ENCODE data around the gene RPUSD3.
"Not testable (repeated sequence)": the region's sequence is repeated elsewhere in the genome, so short reads cannot be mapped to it uniquely, and the experiment has no call there.

RPUSD3 gene

DNA sequence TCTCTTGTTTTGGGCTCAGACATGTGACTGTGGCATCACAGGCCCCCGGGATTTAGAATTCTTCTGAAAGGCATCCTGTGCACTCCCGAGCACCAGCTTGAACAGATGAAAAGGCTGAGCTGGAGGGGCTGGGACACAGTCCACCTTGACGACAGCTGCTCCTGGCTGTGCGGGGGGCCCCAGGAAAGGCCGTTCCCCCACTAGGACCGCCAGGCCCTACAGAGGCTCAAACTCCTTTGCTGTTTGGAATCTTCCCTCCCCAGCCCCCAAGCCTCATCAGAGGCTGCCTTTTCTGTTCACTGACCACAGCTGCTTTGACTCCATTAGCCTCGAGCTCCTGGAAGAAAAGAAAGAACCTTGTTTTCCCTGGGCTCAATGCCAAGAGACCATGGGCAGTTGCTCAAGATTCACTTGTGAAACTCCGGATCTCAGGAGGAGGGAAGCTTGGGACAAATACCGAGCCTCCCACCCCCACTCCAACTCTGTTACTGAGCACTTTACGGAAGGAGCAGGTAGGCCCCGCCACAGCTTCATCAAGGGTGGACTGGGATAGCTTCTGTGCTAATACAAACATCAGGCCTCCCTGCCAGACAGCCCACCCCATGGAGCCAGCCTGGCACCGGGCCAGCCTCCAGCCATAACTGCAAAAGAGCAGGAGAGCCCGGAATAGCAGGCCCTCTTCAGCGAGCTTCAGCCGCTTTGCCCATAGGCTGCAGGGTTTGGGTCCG lies 20.6 kb upstream of the RPUSD3 start:
- DNase-seq, result no peak

DNA sequence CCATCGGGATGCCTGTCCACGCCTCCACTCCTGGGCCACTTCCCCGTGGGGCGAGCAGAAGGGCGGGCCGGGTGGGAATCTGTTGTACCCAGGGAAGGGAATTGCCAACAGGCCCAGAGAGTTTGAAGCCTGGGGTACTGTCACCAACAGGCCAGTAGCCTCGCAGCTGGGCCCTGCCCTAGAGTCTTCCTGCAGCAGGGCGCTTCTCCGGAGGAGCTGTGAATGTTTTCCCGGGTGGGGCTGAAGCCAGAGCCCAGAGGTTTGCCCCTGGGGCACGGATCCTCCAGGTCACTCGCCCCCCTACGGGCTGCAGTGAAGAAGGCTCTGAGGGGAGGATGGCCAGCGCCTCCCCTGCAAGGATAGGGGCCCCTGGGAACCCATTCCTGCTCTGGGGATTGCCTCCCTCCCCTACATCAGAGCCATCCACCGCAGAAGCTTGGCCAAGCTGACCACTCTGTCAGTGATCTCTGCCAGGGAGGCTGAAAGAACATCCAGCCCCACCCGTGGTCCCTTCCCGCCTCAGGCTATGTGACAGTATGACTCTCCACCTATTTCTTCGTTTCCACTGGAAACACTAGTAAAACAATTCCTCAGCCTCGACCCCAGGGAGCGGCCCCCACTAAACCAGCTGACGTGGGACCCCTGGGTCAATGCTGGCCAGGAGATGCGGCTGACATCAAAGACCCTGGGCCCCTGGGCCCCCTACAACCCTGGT lies 19.4 kb upstream of the RPUSD3 start:
- DNase-seq, result no peak

DNA sequence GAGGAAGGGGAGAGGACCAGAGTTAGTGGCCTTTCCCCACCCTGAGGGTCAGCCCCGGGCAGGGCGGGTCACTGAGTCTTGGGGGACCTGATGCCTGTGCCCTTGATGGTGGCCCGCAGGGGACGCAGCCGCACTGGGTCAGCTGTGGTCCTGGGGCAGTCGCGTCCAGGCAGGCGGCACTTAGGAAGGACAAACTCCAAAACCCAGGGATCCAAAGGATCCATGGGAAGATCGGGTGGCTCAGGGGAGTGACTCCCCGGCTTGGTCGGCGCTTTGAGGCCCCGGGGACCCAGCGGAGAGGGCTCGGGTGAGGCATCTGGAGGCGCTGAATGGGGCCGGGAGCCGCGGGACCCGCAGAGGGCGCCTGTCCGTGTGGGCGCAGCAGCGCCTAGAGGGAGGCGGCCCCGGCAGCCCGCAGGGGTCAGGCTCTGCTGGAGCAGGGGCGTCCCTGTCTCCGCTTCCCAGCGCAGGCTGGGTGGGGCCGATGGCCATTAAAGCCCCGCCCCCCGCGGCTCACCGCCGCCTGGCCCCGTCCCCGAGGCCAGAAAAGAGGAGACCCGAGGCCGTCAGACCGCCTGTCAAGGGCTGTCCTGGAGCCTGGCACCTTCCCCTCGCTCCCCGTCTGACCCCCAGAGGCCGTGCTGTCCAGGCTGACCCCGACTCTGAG lies 18.7 kb upstream of the RPUSD3 start:
- DNase-seq, result no peak

DNA sequence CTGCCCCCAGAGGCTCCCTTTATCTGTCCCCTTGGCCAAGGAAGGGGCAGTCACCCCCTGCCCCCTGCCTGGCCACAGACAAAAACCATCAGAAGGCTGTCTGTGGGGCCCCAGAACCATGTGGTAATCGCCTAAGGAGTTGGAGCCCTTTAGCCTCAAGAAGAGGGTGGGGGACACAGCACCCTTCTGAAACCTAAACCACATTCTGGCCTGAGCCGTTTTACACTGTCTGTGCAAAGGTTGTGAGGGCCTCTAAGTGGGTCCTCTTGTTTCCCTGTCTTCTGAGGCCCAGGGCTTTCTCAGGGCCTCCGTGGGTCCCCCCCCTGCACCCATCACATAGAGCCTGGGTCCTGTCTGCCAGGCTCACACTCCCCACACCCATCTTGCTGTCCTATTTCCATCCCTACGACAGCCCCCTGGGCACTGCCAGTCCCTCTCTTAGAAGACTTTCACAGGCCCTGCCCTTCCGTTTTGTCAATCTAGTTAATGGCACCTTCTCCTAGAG lies 17.9 kb upstream of the RPUSD3 start:
- DNase-seq, result no peak

DNA sequence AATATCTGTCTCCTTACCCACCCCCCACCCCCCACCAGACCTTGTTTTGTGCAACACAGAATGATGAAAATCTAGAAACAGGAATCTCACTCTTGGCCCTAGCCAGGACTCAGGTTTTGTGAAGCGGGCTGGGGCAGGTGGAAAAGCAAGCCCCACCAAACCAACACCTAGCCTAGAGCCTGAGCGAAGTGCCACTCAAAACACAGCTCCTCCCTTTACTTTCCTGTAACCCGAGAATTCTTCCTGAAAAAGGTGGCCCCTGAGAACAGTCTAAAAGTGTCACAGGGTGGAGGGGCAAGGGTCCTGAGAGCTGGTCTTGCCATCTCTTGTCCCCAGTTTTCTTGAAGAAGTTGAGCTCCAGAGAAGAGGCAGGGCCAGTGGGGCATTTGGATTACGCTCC lies 17.4 kb upstream of the RPUSD3 start:
- no peak for DNase-seq

DNA sequence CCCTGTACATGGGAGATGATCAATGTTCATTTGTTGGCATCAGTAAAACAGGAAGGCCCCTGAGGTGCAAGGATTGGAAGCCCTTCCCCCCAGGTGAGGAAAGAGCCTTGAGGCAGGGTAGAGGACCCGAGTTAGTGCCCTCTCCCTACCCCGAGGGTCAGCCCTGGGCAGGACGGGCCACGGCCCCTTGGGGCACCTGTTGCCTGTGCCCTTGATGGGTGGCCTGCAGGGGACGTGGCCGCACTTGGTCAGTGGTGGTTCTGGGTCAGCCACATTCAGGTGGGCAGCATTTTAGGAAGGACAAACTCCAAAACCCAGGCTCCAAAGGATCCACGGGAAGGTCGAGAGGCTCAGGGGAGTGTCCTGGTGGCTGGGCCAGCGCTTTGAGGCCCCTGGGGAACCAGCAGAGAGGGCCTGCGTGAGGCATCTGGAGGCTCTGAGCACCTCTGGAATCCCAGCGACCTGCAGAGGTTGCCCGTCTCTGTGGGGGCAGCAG lies 15.8 kb upstream of the RPUSD3 start:
- DNase-seq, result no peak

DNA sequence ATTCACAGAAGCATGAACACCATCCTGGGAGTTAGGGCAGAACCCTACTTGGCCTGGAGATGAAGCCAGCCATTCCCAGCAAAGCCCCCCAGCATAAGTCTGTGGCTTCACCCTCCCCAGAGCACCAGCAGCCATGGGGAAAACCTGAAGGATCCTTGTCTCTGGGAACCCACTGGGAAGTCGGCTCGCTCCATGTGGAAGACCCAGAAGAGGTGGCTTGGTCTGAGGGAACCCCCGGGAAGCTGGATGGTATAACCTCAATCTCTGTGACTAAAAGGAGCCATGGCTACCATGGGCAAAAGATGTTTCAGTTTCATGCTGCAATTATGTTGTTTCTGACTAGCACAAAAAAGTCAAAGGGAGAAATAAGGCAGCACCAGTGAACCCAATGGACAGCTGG lies 11.8 kb upstream of the RPUSD3 start:
- DNase-seq, result no peak

DNA sequence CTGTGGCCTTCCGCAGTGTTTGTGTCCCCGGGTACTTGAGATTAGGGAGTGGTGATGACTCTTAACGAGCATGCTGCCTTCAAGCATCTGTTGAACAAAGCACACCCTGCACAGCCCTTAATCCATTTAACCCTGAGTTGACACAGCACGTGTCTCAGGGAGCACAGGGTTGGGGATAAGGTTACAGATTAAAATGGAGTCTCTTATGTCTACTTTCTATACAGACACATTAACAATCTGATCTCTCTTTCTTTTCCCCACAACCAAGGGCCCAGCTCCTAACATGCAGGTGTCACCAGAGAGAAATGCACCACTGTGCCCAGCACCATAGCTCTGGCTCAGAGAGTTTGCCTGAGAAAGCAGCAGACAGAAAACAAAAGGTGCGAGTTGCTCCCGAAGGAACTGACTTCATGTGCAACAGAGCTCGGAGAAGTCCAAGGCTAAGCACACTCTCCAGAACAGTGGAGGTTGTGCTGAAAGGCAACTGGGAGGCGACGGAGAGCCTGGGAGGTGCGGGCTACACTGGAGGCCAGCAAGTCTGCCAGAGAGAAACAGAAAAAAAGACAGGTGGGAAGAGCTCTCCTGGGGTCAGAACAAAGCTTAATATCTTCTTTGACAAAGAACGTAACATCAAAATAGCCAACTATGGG lies 10.6 kb upstream of the RPUSD3 start:
- DNase-seq, result not testable (repeated sequence)

DNA sequence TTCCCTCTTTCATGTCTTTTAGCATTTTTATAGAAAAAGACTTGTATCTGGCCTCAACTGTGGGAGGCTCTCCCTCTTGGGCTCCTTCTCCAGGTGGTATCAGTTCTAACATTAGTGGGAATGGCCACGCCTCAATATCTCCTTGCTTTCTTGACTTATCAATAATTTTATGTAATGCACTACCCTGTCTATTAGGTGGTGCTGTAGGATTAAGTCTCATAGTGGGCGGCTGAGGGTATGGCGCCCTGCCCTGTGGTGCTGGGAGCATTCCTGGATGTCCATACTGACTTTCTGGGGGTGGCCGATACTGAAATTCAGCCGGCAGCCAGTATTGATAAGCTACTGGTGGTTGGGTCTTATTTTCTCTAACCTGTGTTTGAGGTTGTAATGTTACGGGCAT lies 8.7 kb upstream of the RPUSD3 start:
- DNase-seq, result no peak

DNA sequence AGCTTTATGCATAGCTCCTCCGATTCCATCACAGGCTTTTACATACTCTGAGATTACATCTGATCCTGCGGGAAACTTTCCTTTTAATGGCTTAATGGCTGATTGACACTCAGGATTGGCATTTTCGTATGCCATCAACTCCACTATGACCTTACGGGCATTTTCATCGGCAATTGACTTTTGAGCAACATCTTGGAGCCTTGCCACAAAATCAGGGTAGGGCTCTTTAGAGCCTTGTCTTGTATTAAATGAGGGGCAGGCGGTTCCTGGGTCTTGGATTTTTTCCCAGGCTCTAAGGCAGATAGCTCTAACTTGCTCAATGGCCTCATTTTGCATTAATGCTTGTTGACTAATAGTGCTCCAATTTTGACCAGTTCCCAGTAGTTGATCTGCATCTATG lies 8.1 kb upstream of the RPUSD3 start:
- not testable (repeated sequence) for DNase-seq

DNA sequence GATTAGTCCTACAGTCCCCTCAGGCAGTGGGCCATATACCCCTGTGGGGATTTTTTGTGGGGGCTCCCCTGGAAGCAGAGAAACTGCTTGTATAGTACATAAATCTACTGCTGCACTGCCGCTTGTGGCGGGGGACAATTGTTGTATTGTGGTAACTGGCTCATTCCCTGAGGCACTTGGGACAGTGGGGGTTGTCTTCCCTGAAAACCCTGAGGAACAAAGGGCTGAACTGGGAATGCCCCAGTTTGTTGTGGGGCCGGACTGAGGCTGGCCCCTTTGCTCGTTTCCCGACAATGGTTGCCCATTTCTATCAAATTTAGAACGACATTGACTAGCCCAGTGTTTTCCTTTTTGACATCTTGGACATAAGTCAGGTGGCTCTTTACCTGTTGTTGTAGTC lies 7.6 kb upstream of the RPUSD3 start:
- not testable (repeated sequence) for DNase-seq

DNA sequence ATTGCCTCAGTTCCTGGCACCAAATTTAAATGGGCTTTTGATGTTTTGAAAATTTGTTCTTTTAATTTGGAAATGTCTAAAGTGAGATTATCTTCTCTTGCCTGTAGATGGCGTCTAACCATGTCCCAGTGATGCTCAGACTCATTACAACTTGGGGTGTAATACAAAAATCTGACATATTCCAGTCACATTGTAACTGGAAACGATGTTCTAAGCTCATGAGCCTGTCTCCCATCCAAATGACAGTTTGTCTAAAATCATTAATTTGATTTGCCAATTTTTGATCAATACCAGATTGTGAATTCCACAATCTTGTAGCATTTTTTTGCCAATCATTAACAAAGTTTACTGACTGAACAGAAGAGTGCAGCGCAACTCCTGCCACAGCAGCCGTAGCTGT lies 5.1 kb upstream of the RPUSD3 start:
- not testable (repeated sequence) for DNase-seq

DNA sequence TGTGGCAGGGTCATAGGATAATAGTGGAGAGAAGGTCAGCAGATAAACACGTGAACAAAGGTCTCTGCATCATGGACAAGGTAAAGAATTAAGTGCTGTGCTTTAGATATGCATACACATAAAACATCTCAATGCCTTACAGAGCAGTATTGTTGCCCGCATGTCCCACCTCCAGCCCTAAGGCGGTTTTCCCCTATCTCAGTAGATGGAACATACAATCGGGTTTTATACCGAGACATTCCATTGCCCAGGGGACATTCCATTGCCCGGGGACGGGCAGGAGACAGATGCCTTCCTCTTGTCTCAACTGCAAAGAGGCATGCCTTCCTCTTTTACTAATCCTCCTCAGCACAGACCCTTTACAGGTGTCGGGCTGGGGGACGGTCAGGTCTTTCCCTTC lies 4.1 kb upstream of the RPUSD3 start:
- not testable (repeated sequence) for DNase-seq

DNA sequence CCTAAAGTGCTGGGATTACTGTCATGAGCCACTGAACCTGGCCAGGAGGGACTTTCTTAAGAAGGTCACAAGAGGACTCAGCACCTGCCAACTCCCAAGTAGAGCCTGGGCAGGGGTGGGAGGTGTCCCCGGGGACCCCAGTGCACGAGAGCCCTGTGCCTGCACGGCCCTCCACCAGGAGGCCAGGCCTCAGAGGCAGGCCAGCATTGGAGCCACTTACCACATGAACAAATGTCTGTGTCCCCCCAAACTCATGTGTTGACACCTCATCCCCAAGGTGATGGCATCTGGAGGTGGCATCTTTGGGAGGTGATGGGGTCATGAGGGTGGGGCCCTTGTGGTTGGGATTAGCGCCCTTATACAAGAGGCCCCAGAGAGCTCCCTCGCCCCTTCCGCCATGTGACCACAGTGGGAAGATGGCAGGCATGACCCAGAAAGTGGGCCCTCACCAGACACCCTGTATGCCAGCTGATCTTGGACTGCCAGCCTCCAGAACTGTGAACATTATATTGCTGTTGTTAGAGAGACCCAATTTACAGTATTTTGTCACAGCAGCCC lies 3.2 kb upstream of the RPUSD3 start:
- DNase-seq, result no peak

DNA sequence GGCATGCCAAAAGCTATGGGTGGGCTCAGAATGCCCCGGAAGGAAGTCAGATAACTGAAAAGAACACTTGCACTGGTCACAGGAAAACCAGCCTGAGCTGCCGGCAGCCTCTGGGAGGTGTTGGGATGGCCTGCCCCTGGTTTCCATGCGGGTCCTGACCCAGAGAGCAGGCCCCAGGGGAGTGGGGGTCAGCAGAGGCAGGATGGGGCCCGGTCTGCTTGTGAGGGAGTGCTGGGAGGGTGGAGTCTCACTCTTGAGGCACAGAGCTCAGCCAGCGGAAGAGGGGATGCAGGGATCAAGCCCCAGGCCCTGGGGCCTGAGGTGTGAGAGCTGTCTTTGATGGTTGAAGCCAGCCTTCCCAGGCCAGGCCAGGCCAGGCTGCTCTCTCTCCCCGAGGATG lies 2.4 kb upstream of the RPUSD3 start:
- no peak for DNase-seq

DNA sequence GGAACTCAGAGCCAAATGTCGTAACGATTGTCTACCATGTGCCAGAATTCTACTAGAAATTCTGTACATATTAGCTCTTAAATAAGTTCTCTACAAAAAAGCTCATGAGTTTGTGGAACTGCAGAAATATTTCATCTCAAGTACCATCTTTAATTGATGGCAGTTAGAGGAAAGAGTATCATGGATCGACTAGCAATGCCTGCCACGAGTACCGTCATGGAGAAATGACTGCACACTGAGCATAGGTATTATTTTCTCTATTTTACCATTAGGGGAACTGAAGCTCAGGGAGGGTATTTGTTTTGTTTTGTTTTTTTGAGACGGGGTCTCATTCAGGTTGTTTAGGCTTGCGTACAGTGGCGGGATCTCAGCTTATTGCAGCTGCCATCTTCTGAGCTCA lies 2.8 kb downstream of the RPUSD3 start:
- no peak for DNase-seq

DNA sequence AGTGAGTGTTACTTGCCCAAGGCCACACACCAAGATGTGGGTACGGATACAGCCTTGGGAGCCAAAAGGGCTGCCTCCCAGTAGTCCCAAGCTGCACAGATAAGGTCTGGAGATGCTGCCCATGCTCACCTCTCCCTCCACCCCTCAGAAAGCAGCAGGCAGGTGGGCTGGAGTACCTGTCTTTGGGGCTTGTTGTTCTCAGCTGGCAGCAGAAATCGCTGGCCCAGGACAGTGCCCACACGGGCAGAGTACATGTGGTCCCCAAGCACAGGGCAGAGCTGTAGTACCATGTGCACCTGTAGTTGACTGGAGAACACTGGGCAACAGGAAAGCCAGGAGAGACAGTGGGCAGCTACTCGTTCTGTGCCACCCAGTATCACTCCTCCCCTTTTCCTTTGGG lies 5.0 kb downstream of the RPUSD3 start:
- no peak for DNase-seq

DNA sequence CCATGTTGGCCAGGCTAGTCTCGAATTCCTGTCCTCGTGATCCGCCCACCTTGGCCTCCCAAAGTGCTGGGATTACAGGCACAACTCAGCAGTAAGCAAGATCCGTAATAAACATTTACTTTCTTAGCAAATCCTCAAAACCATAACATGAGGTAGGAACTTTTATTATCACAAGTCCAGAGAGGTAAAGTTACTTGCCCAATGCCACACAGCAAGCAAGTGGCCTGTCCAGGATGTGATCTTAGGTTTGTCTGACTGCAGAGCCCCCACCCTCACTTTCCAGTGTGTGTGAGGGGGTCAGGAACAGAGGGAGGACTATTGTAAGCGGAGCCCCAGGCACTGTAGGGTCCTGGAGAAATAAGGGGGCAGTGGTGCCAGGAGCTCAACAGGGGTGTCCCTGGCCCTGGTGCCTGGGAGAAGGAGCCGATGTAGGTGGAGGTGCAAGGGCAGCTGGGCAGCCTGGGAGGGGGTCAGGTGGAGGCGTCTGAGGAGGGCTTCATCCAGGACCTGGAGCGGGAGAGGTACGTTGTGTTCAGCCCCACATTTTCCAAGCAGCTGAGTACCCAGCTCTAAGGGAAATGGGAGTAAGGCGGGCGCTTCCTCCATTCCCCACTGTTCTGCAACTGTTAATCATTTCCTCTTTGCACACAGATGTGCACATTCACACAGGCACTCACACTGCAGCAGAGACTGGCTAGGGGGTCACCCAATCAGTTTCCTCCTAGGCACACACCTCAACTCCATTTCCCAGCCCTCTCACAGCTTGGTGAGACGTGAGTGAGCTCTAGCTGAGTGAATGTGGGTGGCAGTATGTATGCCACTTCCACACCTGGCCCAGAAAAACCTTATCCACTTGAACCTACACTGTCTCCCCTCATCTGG lies 5.9 kb downstream of the RPUSD3 start:
- no peak for DNase-seq

DNA sequence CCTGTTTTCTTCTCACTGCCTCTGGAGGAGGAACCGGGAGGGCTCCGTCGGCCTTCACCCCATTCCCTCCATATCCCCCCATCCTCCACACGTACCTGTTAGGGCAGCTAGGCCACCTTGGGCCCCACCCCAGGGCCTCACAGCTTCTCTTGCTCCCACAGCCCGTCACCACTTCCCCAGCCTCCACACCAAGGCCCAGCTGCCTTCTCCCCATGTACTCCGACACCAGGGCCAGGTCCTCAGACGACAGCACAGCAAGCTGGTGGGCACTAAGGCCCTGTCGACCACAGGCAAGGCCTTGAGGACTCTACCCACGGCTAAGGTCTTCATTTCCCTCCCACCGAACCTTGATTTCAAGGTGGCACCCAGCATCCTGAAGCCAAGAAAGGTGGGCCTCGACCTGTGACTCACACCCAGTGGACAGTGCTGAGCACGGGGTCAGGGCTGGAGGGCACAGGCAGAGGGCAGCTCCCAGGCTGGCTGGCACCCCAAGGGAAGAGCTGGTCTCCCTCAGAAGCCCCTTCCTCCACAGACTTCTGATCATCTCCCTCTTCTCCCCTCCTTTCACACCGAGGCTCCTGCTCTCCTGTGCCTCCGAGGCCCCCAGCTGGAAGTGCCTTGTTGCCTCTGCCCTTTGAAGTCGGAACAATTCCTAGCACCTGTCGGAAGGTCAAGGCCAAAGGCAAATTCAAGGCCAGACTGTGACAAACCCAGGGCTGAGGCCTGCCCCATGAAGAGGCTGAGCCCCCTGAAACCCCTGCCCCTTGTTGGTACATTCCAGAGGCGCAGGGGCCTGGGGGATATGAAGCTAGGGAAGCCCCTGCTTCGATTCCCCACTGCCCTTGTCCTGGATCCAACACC lies 9.1 kb downstream of the RPUSD3 start:
- DNase-seq, result no peak

DNA sequence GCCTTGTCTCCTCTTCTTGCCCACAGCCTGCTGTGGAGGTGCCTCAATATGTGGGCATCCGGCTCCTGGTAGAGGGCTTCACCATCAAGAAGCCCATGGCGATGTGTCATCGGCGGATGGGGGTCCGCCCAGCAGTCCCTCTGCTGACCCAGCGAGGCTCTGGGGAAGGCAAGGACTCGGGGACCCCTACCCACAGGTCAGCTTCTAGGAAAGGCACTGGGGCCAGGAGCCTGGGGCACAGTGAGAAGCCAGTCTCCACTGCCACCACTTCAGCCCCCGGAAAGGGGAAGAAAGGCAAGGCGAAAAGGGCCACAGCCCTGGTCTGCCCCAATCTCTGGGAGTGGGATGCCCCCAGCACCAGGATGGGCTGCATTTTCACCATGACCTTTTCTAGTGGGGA lies 10.7 kb downstream of the RPUSD3 start:
- DNase-seq, result no peak

DNA sequence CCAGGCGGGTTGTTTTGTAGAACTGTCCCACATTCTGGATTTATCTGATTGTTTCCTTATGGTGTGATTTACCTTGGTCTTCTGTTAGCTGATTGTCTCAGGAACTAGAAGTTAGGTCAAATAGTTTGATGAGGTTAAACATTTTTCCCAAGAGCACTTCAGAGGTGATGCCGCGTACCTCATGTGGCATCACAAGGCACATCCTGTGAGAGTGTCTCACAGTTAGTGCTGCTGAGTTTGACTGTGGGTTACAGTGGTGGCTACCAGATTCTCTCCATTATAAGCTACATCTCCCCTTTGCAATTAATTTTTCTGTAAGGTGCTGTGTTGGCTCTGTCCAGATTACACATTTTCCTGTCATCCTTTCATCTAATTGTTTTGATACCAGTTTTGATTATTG lies 12.6 kb downstream of the RPUSD3 start:
- no peak for DNase-seq

Measured in NCI-H2081 treated with DMSO at 0.1 percent for 48 hours (cell line).